MM.1S (cell line): ENCODE results near the gene DGKG.

Source experiments
- CTCF ChIP-seq: fragments of 300-600 bp; sonication (generic); IDR thresholded peaks from 2 replicates; pipeline ENCODE4 v1.5.1; 2016; ENCODE audit warnings: antibody characterized with exemption, low read length, mixed read lengths
- EZH2phosphoT487 ChIP-seq: fragments of 300-600 bp; sonication (generic); IDR thresholded peaks from 2 replicates; pipeline ENCODE4 v1.6.1; 2018; ENCODE audit warnings: antibody characterized with exemption, low read length

DNA sequence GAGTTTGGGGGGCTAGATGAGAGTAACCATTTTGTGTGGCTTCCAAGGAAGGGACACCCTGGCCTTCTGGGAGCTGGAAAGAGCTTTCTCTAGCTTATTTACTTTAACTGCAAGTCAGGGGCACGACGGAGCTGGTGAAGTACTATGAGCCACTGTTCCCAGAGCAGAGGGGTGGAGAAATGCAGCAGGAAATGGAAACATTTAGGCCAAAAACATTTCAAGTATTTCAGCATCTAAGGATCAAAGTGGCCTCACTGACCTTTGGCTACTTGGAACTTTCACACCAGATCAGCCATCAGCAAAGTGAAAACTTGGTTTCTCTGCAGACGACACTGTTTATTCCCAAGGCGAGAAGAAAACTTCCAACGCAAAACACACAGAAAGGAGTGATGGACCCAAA, 7.9 kb downstream of the DGKG start:
- no peak for TF ChIP-seq CTCF
- TF ChIP-seq EZH2phosphoT487 = no peak
